K562 (cell line): ENCODE results near the gene TNFRSF6B. TPM values are rescaled to one million over a fixed set of nuclear protein-coding genes. Genes with fewer than 3 reads are reported as not detected.

Experiments used
- CCNT2 ChIP-seq: IDR thresholded peaks from 2 replicates; pipeline ENCODE4 v1.6.1; 2011; ENCODE audit warnings: borderline replicate concordance, low read depth, mild to moderate bottlenecking, moderate library complexity, mixed read lengths, low read length; ENCODE audit not compliant: insufficient read length; ENCODE audit errors: extremely low read depth
- CTBP1 ChIP-seq: fragments of 450-650 bp; IDR thresholded peaks from 2 replicates; pipeline ENCODE4 v1.6.1; 2016; ENCODE audit warnings: borderline replicate concordance
- DNMT1 ChIP-seq: fragments of 450-650 bp; IDR thresholded peaks from 2 replicates; pipeline ENCODE4 v1.6.1; 2016; ENCODE audit warnings: antibody characterized with exemption, mild to moderate bottlenecking
- E2F3 ChIP-seq: fragments of 250-450 bp; sonication (Bioruptor Pico); IDR thresholded peaks from 2 replicates; pipeline ENCODE4 v1.4.0; 2020; ENCODE audit warnings: mild to moderate bottlenecking
- ETV5 ChIP-seq: sonication (generic); formaldehyde crosslinking; IDR thresholded peaks from 2 replicates; pipeline ENCODE4 v1.4.0; 2020; ENCODE audit warnings: low read depth, mild to moderate bottlenecking, missing genetic modification reagents
- HDAC8 ChIP-seq: fragments of 450-650 bp; IDR thresholded peaks from 2 replicates; pipeline ENCODE4 v1.6.1; 2016; ENCODE audit warnings: mild to moderate bottlenecking, missing genetic modification characterization, moderate library complexity, missing compliant biosample characterization
- KLF16 ChIP-seq: IDR thresholded peaks from 2 replicates; pipeline ENCODE4 v1.6.1; 2016; ENCODE audit warnings: antibody characterized with exemption
- LARP7 ChIP-seq: fragments of 450-650 bp; IDR thresholded peaks from 2 replicates; pipeline ENCODE4 v1.6.1; 2016
- NONO ChIP-seq, 2 experiments: fragments of 200-400 bp in 1 of 2; fragments of 450-650 bp in 1 of 2; formaldehyde crosslinking in 1 of 2; IDR thresholded peaks; 2 replicates each; pipeline ENCODE4 v1.6.1; 2017; ENCODE audit warnings: low read depth in 2 of 2, mild to moderate bottlenecking in 2 of 2, moderate library complexity in 2 of 2, low read length in 1 of 2
- POLR2A ChIP-seq: fragments of 450-650 bp; conservative IDR thresholded peaks from 2 replicates; pipeline ENCODE4 v1.6.1; 2016
- RBM22 ChIP-seq: fragments of 200-400 bp; formaldehyde crosslinking; IDR thresholded peaks from 2 replicates; pipeline ENCODE4 v1.6.1; 2018; ENCODE audit warnings: low read length, low read depth; ENCODE audit not compliant: poor library complexity, severe bottlenecking
- XRCC4 ChIP-seq: IDR thresholded peaks from one replicate; pipeline ENCODE4 v1.6.1; 2011; ENCODE audit not compliant: insufficient read depth, insufficient read length; ENCODE audit errors: extremely low read depth
- ZNF384 ChIP-seq: IDR thresholded peaks from 2 replicates; pipeline ENCODE4 v1.6.1; 2012; ENCODE audit warnings: low read depth, low read length, improper control_type of control experiment
- ZNF41 ChIP-seq: fragments of 250-450 bp; sonication (Bioruptor Pico); conservative IDR thresholded peaks from 2 replicates; pipeline ENCODE4 v1.4.0; 2020; ENCODE audit warnings: mild to moderate bottlenecking
- polyA plus RNA-seq, 8 experiments: library from polyadenylated mRNA; depleted of rRNA in 4 of 8; stranded (reverse) in 5 of 8; unstranded in 3 of 8; fragments of >200 nt; fragmentation: Nextera tagmentation in 2 of 8; fragmentation: Illumina TruSeq in 1 of 8; extraction: Ambion mirVana in 2 of 8; extraction: Trizol in 1 of 8; gene quantifications; 2 replicates each; pipeline versions ENCODE4 v1.2.1 to v1.2.3, GENCODE V29; 2011 to 2014; ENCODE audit warnings: inconsistent platforms in 1 of 8, missing spikeins in 1 of 8
- total RNA-seq, 7 experiments: library from RNA; depleted of rRNA in 6 of 7; stranded (reverse); fragments of >200 nt in 6 of 7; fragmentation: Illumina TruSeq in 2 of 7; extraction: Trizol in 2 of 7; gene quantifications; 2 replicates each; pipeline versions ENCODE4 v1.2.1 to v1.2.3, GENCODE V29; 2011 to 2021; ENCODE audit warnings: low replicate concordance in 1 of 7
- TF ChIP-seq, protein P1 (sequence below): fragments of 450-650 bp; IDR thresholded peaks from 2 replicates; pipeline ENCODE4 v1.6.1; 2017; ENCODE audit warnings: antibody characterized with exemption
- TF ChIP-seq, protein P2 (sequence below): sonication (generic); formaldehyde crosslinking; IDR thresholded peaks from 2 replicates; pipeline ENCODE4 v1.8.0; 2022; ENCODE audit warnings: mild to moderate bottlenecking, missing genetic modification reagents
- TF ChIP-seq, protein P3 (sequence below): sonication (generic); formaldehyde crosslinking; IDR thresholded peaks from 2 replicates; pipeline ENCODE4 v1.8.0; 2022; ENCODE audit warnings: mild to moderate bottlenecking, missing genetic modification reagents, borderline replicate concordance
- TF ChIP-seq, protein P4 (sequence below): sonication (generic); formaldehyde crosslinking; IDR thresholded peaks from 2 replicates; pipeline ENCODE4 v1.5.0; 2020; ENCODE audit warnings: missing genetic modification reagents

Gene TNFRSF6B
- total and polyA plus RNA-seq, 9 of the 15 experiments (the other 6 are each of a cell fraction or from before 2014, with no cell fraction given), result 0.10 to 3.5 (median 0.32) TPM; not detected in 6

GRCh38 chr20:63739130-63740069, 42.9 kb downstream of the TNFRSF6B start, which contains the start of gene SLC2A4RG (continued):
- no peak for TF ChIP-seq CTBP1
- no peak for TF ChIP-seq XRCC4
- TF ChIP-seq NONO (IDR thresholded peaks at IDR 0.05; ENCODE audit: low read depth in 2 of 2, low read length in 1 of 2), result no peak; a peak in 1 of 4 replicates
- TF ChIP-seq E2F3 (CRISPR knock-in tag), result 0 out of 2 replicates have a peak, but pooled peaks have one; percentile 47
- TF ChIP-seq, protein P1, sequence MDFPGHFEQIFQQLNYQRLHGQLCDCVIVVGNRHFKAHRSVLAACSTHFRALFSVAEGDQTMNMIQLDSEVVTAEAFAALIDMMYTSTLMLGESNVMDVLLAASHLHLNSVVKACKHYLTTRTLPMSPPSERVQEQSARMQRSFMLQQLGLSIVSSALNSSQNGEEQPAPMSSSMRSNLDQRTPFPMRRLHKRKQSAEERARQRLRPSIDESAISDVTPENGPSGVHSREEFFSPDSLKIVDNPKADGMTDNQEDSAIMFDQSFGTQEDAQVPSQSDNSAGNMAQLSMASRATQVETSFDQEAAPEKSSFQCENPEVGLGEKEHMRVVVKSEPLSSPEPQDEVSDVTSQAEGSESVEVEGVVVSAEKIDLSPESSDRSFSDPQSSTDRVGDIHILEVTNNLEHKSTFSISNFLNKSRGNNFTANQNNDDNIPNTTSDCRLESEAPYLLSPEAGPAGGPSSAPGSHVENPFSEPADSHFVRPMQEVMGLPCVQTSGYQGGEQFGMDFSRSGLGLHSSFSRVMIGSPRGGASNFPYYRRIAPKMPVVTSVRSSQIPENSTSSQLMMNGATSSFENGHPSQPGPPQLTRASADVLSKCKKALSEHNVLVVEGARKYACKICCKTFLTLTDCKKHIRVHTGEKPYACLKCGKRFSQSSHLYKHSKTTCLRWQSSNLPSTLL, result no peak
- peak; percentile 27 for TF ChIP-seq RBM22
- TF ChIP-seq, protein P2, sequence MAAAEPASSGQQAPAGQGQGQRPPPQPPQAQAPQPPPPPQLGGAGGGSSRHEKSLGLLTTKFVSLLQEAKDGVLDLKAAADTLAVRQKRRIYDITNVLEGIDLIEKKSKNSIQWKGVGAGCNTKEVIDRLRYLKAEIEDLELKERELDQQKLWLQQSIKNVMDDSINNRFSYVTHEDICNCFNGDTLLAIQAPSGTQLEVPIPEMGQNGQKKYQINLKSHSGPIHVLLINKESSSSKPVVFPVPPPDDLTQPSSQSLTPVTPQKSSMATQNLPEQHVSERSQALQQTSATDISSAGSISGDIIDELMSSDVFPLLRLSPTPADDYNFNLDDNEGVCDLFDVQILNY (CRISPR knock-in tag), result no peak
- no peak for TF ChIP-seq ZNF41 (CRISPR knock-in tag)
- TF ChIP-seq ZNF384, result no peak
- no peak for TF ChIP-seq KLF16
- 0 out of 2 replicates have a peak, but pooled peaks have one; percentile 40 for TF ChIP-seq POLR2A
- no peak for TF ChIP-seq DNMT1
- TF ChIP-seq, protein P3, sequence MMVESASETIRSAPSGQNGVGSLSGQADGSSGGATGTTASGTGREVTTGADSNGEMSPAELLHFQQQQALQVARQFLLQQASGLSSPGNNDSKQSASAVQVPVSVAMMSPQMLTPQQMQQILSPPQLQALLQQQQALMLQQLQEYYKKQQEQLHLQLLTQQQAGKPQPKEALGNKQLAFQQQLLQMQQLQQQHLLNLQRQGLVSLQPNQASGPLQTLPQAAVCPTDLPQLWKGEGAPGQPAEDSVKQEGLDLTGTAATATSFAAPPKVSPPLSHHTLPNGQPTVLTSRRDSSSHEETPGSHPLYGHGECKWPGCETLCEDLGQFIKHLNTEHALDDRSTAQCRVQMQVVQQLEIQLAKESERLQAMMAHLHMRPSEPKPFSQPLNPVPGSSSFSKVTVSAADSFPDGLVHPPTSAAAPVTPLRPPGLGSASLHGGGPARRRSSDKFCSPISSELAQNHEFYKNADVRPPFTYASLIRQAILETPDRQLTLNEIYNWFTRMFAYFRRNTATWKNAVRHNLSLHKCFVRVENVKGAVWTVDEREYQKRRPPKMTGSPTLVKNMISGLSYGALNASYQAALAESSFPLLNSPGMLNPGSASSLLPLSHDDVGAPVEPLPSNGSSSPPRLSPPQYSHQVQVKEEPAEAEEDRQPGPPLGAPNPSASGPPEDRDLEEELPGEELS (CRISPR knock-in tag), result no peak
- TF ChIP-seq, protein P4, sequence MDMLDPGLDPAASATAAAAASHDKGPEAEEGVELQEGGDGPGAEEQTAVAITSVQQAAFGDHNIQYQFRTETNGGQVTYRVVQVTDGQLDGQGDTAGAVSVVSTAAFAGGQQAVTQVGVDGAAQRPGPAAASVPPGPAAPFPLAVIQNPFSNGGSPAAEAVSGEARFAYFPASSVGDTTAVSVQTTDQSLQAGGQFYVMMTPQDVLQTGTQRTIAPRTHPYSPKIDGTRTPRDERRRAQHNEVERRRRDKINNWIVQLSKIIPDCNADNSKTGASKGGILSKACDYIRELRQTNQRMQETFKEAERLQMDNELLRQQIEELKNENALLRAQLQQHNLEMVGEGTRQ (CRISPR knock-in tag), result no peak
- no peak for TF ChIP-seq LARP7
- no peak for TF ChIP-seq ETV5 (CRISPR knock-in tag)
- TF ChIP-seq HDAC8 (tag), result no peak
- TF ChIP-seq CCNT2, result peak; percentile 53
